Measurements from ENCODE around the gene HIRA. TPM values are rescaled to one million over a fixed set of nuclear protein-coding genes. Genes with fewer than 3 reads are reported as not detected.
"Not testable (repeated sequence)": the region's sequence is repeated elsewhere in the genome, so short reads cannot be mapped to it uniquely, and the experiment has no call there.

Gene HIRA
- total RNA-seq, 3 donors from 2014 or later, result 13.5 to 22.9 (median 18.4) TPM

DNA sequence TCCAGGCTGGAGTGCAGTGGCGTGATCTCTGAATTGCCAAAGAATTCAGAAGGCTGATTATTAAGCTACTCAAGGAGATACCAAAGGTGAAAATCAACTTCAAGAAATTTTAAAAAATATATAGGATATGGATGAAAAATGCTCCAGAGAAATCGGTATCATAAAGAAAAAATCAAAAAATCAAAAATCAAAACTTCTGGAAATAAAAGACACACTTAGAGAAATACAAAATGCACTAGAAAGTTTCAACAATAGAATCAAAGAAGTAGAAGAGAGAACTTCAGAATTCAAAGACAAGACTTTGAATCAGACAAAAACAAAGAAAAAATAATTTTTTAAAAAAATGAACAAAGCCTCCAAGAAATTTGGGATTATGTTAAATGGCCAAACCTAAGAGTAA, 94.4 kb downstream of the HIRA start:
- no peak for TF ChIP-seq POLR2A (IDR thresholded peaks at IDR 0.05)
- TF ChIP-seq POLR2AphosphoS5 (IDR thresholded peaks at IDR 0.05), result no peak
- TF ChIP-seq, protein P1, sequence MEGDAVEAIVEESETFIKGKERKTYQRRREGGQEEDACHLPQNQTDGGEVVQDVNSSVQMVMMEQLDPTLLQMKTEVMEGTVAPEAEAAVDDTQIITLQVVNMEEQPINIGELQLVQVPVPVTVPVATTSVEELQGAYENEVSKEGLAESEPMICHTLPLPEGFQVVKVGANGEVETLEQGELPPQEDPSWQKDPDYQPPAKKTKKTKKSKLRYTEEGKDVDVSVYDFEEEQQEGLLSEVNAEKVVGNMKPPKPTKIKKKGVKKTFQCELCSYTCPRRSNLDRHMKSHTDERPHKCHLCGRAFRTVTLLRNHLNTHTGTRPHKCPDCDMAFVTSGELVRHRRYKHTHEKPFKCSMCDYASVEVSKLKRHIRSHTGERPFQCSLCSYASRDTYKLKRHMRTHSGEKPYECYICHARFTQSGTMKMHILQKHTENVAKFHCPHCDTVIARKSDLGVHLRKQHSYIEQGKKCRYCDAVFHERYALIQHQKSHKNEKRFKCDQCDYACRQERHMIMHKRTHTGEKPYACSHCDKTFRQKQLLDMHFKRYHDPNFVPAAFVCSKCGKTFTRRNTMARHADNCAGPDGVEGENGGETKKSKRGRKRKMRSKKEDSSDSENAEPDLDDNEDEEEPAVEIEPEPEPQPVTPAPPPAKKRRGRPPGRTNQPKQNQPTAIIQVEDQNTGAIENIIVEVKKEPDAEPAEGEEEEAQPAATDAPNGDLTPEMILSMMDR (IDR thresholded peaks at IDR 0.05), result no peak
- DNase-seq (ENCODE audit: low spot score in 2 of 2), result no peak
- H3K4me1 ChIP-seq, result no peaks in the 10 kb centered on the region
- intact Hi-C loops (cut with DNase I; ENCODE audit: low total_unique reads), result no loop called here
- H3K27me3 ChIP-seq, result no peaks in the 10 kb centered on the region
- H3K36me3 ChIP-seq, result no peaks in the 10 kb centered on the region
- no peak overlapping the region for H3K4me3 ChIP-seq
- H3K9me3 ChIP-seq, result peaks cover 22 to 41% of the 10 kb centered on the region in 2 donors
- H3K27ac ChIP-seq, result no peak overlapping the region

DNA sequence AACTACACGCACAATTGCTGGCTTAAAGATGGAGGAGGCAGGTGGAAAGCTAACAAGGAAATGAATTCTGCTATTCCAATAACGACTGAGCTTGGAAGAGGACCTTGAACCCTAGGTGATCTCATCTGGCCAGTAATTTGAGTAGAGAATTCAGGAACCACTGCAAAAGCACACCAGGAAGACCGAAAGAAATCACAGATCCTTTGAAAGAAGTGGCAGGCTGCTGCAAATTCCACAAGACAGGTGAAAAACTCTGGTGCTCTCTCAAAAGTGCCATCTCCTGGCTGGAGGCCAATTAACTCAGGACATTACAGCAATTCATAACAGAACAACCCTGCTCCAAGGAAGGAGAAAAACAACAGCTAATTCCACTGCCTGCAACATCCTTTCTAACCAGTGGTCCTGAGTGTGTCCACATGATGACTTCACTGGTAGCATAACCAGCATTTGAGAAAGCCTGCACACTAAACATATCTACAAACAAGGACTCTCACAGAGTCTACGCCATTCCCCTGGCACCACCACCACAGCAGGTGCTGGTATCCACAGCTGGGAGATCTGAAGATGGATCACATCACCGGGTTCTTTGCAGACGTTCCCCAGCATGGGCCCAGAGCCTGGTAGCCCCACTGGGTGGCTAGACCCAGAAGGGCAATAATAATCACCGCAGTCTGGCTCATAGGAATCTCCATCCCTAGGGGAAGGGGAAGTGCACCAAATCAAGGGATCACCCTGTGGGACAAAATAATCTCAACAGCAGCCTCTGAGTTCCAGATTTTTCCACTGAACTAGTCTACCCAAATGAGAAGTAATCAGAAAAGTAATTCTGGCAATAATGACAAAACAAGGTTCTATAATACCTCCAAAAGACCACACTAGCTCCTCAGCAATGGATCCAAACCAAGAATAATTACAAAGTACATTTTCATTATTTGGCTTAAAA, 95.1 kb downstream of the HIRA start:
- Histone ChIP-seq H3K4me3 (no peak overlapping the region), H3K4me1 (no peaks in the 10 kb centered on the region), H3K36me3 (peaks cover 1% of the 10 kb centered on the region), H3K27me3 (no peaks in the 10 kb centered on the region), H3K27ac (no peak overlapping the region), H3K9me3 (peaks cover 22 to 41% of the 10 kb centered on the region in 2 donors)
- TF ChIP-seq POLR2AphosphoS5 (IDR thresholded peaks at IDR 0.05), result no peak
- TF ChIP-seq, protein P1 (IDR thresholded peaks at IDR 0.05), result no peak
- no peak for TF ChIP-seq POLR2A (IDR thresholded peaks at IDR 0.05)
- DNase-seq (ENCODE audit: low spot score in 2 of 2), result no peak
- intact Hi-C loops (cut with DNase I; ENCODE audit: low total_unique reads), result no loop called here

DNA sequence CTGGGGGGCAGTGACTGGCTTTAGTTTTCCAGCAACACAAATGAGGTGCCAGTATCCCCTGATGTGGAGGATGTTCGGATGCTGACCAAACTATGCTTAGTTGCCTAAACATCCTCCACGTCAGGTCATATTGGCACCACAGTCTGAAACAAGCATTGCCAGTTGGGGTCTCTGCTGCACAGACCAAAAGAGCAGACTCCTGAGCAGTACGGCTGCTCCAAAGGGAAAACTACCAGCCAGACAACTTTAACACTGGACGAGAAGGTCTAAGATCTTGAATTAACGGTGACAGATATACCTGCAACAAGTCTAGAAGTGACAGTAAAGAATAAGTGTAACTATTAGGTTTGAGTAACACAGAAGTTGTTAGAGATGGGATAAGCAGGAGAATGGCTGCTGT, 99.6 kb downstream of the HIRA start:
- H3K27me3 ChIP-seq, result no peaks in the 10 kb centered on the region
- no peak for DNase-seq (ENCODE audit: low spot score in 2 of 2)
- H3K36me3 ChIP-seq, result peaks cover 6% of the 10 kb centered on the region
- TF ChIP-seq POLR2A (IDR thresholded peaks at IDR 0.05) (no peak), POLR2AphosphoS5 (IDR thresholded peaks at IDR 0.05) (no peak)
- TF ChIP-seq, protein P1 (IDR thresholded peaks at IDR 0.05), result no peak
- no peak overlapping the region for H3K27ac ChIP-seq
- intact Hi-C loops (cut with DNase I; ENCODE audit: low total_unique reads), result no loop called here
- H3K4me3 ChIP-seq, result no peak overlapping the region
- no peaks in the 10 kb centered on the region for H3K4me1 ChIP-seq
- peaks cover 22 to 26% of the 10 kb centered on the region in 2 donors for H3K9me3 ChIP-seq

DNA sequence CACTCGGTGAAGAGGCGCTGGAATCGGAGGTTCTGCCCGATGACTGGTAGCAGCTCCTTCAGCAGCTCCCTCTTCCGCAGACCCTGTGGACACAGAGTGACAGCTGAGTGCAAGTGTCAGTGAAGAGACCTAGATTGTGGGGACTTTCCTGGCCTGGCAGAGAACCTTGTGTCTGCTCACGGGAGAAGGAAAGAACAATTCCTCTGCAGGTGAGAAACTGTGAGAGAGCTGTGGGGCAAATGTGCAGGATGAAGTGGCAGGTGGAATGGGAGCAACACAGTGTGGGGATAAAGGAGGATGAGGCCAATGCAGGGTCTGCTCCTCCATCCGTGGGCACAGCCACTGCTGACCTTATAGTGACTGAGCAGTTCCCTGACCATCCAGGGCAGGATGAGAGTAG, 100.1 kb downstream of the HIRA start:
- Histone ChIP-seq H3K27me3 (no peaks in the 10 kb centered on the region), H3K4me3 (no peak overlapping the region), H3K4me1 (no peaks in the 10 kb centered on the region), H3K9me3 (peaks cover 25% of the 10 kb centered on the region in 2 donors), H3K36me3 (peaks cover 6% of the 10 kb centered on the region), H3K27ac (no peak overlapping the region)
- TF ChIP-seq POLR2A (IDR thresholded peaks at IDR 0.05), result no peak
- TF ChIP-seq POLR2AphosphoS5 (IDR thresholded peaks at IDR 0.05), result no peak
- TF ChIP-seq, protein P1 (IDR thresholded peaks at IDR 0.05), result no peak
- DNase-seq (ENCODE audit: low spot score in 2 of 2), result no peak
- intact Hi-C loops (cut with DNase I; ENCODE audit: low total_unique reads), result no loop called here

DNA sequence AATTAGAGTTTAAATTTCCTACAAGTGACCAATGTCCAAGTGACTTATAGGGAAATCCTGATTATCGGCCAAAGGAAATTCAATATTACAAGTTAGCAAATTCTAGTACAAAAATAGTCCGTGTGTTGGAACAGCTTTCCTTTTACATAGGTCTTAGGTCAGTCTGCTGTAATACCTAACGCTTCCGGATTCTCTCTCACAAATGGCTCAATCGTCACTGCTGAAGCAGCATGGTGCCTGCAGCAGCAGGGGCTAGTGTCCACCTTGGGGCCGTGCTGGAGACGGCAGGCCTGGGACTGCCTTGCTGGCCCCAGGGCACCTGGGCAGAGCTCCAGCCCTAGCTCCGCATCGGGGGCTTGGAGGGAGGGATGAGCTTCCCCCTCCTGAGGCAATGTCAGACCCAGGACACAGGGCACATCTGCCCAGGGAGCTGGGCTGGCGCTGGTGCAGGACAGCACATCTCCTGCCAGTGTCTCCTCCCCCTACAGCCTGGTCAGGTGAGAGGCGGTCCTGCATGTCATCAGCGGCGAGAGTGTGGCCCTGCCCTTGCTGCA, 100.6 kb downstream of the HIRA start:
- TF ChIP-seq, protein P1 (IDR thresholded peaks at IDR 0.05), result no peak
- TF ChIP-seq POLR2AphosphoS5 (IDR thresholded peaks at IDR 0.05), result no peak
- TF ChIP-seq POLR2A (IDR thresholded peaks at IDR 0.05), result no peak
- no peak overlapping the region for H3K27ac ChIP-seq
- peaks cover 6% of the 10 kb centered on the region for H3K36me3 ChIP-seq

DNA sequence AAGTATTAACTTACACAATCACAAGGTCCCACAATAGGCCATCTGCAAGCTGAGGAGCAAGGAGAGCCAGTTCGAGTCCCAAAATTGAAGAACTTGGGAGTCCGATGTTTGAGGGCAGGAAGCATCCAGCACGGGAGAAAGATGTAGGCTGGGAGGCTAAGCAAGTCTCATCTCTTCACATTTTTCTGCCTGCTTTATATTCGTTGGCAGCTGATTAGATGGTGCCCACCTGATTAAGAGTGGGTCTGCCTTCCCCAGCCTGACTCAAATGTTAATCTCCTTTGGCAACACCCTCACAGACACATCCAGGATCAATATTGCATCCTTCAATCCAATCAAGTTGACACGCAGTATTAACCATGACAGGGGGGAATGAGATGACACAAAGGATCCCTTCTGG, 101.3 kb downstream of the HIRA start:
- H3K27ac ChIP-seq; DNase-seq (ENCODE audit: low spot score in 2 of 2); H3K36me3 ChIP-seq; intact Hi-C loops (cut with DNase I; ENCODE audit: low total_unique reads); H3K4me3 ChIP-seq; H3K27me3 ChIP-seq; H3K4me1 ChIP-seq: not testable (repeated sequence)
- H3K9me3 ChIP-seq, result peaks cover 17 to 25% of the 10 kb centered on the region in 2 donors

More for the DNA sequence above, 100.6 kb downstream of the HIRA start:
- DNase-seq (ENCODE audit: low spot score in 2 of 2), result no peak
- Histone ChIP-seq H3K4me1 (no peaks in the 10 kb centered on the region), H3K4me3 (no peak overlapping the region), H3K27me3 (no peaks in the 10 kb centered on the region), H3K9me3 (peaks cover 19 to 25% of the 10 kb centered on the region in 2 donors)
- intact Hi-C loops (cut with DNase I; ENCODE audit: low total_unique reads), result no loop called here
